Measurements from ENCODE around the gene BORCS6. TPM values are rescaled to one million over a fixed set of nuclear protein-coding genes. Genes with fewer than 3 reads are reported as not detected.
"Not testable (repeated sequence)": the region's sequence is repeated elsewhere in the genome, so short reads cannot be mapped to it uniquely, and the experiment has no call there.

The BORCS6 gene
- total RNA-seq, 3 donors from 2014 or later (not counting 1 experiment from before 2014, with no cell fraction given) = 10.2 to 15.6 (median 11.6) TPM

DNA sequence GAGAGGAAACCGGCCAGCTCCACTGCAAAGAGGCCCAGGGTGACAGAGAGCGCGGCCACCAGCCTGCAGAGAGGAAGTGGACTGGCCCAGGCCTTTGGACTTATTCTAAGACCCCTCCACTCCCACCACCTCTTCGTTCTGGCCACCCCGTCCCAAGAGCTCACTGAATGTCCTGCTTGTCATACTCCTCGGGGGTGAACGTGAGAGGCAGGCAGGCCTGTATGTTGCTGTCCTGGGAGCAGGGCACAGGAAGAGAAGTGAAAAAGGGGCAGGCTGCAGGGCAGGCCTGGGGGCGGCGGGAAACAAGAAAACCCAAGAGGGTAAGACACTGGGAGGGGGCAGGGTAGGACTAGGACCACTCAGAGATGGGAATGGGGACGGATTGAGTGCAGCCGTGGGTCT lies 14.2 kb downstream of the BORCS6 start:
- intact Hi-C loops (cut with micrococcal nuclease) = loop anchor here (1.0 kb wide), 1 partner anchor 12 kb away; no protein-coding TSS in a partner anchor
- peak overlapping the region; percentile 47 for H3K4me3 ChIP-seq (ENCODE audit: low read length)
- Mint-ChIP-seq H3K9me3 (no peaks in the 10 kb centered on the region), H3K36me3 (no peaks in the 10 kb centered on the region), H3K27me3 (ENCODE audit: low read depth in 2 of 2) (no peaks in the 10 kb centered on the region), H3K4me3 (peak overlapping the region; percentile 91), H3K27ac (peak overlapping the region; percentile 86 to 99), H3K4me1 (peaks cover 34 to 43% of the 10 kb centered on the region in 2 donors)
- TF ChIP-seq, protein P1, sequence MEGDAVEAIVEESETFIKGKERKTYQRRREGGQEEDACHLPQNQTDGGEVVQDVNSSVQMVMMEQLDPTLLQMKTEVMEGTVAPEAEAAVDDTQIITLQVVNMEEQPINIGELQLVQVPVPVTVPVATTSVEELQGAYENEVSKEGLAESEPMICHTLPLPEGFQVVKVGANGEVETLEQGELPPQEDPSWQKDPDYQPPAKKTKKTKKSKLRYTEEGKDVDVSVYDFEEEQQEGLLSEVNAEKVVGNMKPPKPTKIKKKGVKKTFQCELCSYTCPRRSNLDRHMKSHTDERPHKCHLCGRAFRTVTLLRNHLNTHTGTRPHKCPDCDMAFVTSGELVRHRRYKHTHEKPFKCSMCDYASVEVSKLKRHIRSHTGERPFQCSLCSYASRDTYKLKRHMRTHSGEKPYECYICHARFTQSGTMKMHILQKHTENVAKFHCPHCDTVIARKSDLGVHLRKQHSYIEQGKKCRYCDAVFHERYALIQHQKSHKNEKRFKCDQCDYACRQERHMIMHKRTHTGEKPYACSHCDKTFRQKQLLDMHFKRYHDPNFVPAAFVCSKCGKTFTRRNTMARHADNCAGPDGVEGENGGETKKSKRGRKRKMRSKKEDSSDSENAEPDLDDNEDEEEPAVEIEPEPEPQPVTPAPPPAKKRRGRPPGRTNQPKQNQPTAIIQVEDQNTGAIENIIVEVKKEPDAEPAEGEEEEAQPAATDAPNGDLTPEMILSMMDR (IDR thresholded peaks at IDR 0.05) = no peak
- H3K36me3 ChIP-seq (ENCODE audit: control insufficient read depth, insufficient read depth, low read length) = no peaks in the 10 kb centered on the region
- DNase-seq = no peak
- ATAC-seq = no peak
- H3K9me3 ChIP-seq (ENCODE audit: control insufficient read depth, insufficient read depth, low read length) = no peaks in the 10 kb centered on the region
- peak overlapping the region; percentile 53 for H3K27ac ChIP-seq (ENCODE audit: low read length)
- peaks cover 47% of the 10 kb centered on the region for H3K4me1 ChIP-seq (ENCODE audit: control insufficient read depth, insufficient read depth, low read length)
- WGBS (ENCODE audit: insufficient coverage) = 7% methylated on average over 11 of the region's 11 CpGs
- H3K27me3 ChIP-seq (ENCODE audit: control insufficient read depth, insufficient read depth, low read length) = no peaks in the 10 kb centered on the region

DNA sequence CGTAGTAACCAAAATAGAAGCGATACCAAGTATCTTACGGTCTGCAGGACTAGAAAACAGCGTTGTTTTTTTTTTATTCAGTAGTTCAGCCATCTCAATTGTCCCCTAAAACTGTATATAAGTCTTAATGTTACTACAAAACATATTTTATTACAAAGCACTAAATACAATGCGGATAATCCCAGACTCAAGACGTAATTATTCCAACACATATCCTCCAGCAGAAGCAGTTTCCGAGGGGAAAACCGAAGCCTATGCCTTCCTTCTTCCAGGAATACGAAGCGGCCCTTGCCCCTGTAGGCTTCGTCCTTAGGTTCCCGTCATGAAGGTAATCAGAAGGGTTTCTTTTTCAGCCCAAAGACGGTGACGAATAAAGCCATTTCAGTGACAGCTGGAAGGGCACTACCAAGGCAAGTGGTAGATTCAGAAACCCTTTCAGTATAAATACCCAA lies 16.1 kb downstream of the BORCS6 start:
- peaks cover 47% of the 10 kb centered on the region for H3K4me1 ChIP-seq (ENCODE audit: control insufficient read depth, insufficient read depth, low read length)
- H3K36me3 Mint-ChIP-seq = no peaks in the 10 kb centered on the region
- H3K9me3 Mint-ChIP-seq = no peaks in the 10 kb centered on the region
- 21% methylated on average over 14 of the region's 14 CpGs for WGBS (ENCODE audit: insufficient coverage)
- peak overlapping the region; percentile 90 for H3K4me3 Mint-ChIP-seq
- ATAC-seq (no peak), DNase-seq (peak in 1 of 2 donors; percentile 32)
- H3K4me3 ChIP-seq (ENCODE audit: low read length) = peak overlapping the region; percentile 49
- peak overlapping the region; percentile 99 for H3K27ac Mint-ChIP-seq
- intact Hi-C loops (cut with micrococcal nuclease) = loop anchor here (2.0 to 5.0 kb wide), 3 partner anchors 13 to 37 kb away; no protein-coding TSS in a partner anchor
- H3K36me3 ChIP-seq (ENCODE audit: control insufficient read depth, insufficient read depth, low read length) = no peaks in the 10 kb centered on the region
- TF ChIP-seq, protein P1 (IDR thresholded peaks at IDR 0.05) = no peak
- H3K27ac ChIP-seq (ENCODE audit: low read length) = peak overlapping the region; percentile 98
- no peaks in the 10 kb centered on the region for H3K9me3 ChIP-seq (ENCODE audit: control insufficient read depth, insufficient read depth, low read length)
- H3K27me3 Mint-ChIP-seq (ENCODE audit: low read depth in 2 of 2) = no peaks in the 10 kb centered on the region
- peaks cover 34 to 43% of the 10 kb centered on the region in 2 donors for H3K4me1 Mint-ChIP-seq
- no peaks in the 10 kb centered on the region for H3K27me3 ChIP-seq (ENCODE audit: control insufficient read depth, insufficient read depth, low read length)

DNA sequence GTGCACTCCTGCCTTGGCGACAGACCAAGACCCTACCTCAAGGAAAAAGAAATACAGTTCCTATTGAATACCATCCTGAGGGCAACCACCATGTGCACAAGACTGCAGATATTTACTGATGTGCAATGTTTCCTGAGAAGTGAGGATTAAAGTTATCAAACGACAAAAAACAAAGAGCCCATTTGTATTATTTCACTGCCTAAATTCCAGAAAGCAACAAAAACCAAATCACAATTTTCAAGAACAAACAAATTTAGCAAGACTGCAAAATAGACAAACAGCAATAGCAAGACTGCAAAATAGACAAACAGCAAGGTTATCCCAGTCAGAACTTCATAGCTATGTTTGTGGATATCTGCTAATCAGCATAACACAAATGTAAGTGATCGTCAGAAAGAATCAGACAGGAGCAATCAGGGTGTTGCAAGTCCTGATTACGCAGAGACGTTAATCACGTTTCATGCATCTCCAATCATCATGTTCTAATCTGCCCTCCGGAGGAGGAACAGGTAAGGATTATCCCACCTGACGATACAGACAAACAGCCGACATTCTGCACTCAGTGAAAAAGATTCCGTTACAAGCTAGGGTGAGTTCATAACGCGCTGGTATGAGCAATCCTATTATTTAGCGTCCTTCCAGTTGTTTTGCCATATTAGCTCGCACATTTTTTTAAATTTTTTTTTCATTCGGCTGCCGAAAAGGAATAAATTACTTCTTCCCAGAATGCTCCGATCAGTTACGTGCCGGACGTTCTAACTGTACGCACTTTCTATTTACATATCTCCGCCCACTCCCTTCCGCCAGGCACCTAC lies 16.7 kb downstream of the BORCS6 start:
- peak overlapping the region; percentile 98 for H3K27ac ChIP-seq (ENCODE audit: low read length)
- intact Hi-C loops (cut with micrococcal nuclease) = loop anchor here (2.0 to 5.0 kb wide), 3 partner anchors 14 to 36 kb away; no protein-coding TSS in a partner anchor
- under 1% methylated on average over 22 of the region's 23 CpGs for WGBS (ENCODE audit: insufficient coverage)
- Mint-ChIP-seq H3K4me3 (peak overlapping the region; percentile 90), H3K27me3 (ENCODE audit: low read depth in 2 of 2) (no peaks in the 10 kb centered on the region), H3K9me3 (no peaks in the 10 kb centered on the region), H3K27ac (peak overlapping the region; percentile 99), H3K36me3 (no peaks in the 10 kb centered on the region), H3K4me1 (peaks cover 34 to 43% of the 10 kb centered on the region in 2 donors)
- no peaks in the 10 kb centered on the region for H3K9me3 ChIP-seq (ENCODE audit: control insufficient read depth, insufficient read depth, low read length)
- peak; percentile 81 to 92 (median 82) for ATAC-seq
- no peaks in the 10 kb centered on the region for H3K27me3 ChIP-seq (ENCODE audit: control insufficient read depth, insufficient read depth, low read length)
- H3K4me1 ChIP-seq (ENCODE audit: control insufficient read depth, insufficient read depth, low read length) = peaks cover 47% of the 10 kb centered on the region
- peak; percentile 57 to 96 for DNase-seq
- TF ChIP-seq, protein P1 (IDR thresholded peaks at IDR 0.05) = no peak
- peak overlapping the region; percentile 49 for H3K4me3 ChIP-seq (ENCODE audit: low read length)
- H3K36me3 ChIP-seq (ENCODE audit: control insufficient read depth, insufficient read depth, low read length) = no peaks in the 10 kb centered on the region

DNA sequence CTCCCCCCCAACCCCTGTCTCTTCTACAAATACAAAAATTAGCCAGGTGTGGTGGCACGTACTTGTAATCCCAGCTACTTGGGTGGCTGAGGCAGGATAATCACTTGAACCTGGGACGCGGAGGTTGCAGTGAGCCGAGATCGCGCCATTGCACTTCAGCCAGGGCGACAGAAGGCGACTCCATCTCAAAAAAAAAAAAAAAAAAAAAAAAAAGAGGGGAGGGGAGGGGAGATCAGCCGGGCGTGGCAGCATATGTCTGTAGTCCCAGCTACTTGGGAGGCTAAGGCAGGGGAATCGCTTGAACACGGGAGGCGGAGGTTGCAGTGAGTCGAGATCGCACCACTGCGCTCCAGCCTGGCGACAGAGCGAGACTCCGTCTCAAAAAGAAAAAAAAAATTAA lies 19.8 kb downstream of the BORCS6 start:
- WGBS (ENCODE audit: insufficient coverage) = 97% methylated on average over 18 of the region's 19 CpGs

More for the DNA sequence above, 19.8 kb downstream of the BORCS6 start:
- H3K27ac ChIP-seq (ENCODE audit: low read length); H3K4me3 Mint-ChIP-seq; H3K27me3 Mint-ChIP-seq (ENCODE audit: low read depth in 2 of 2); H3K36me3 ChIP-seq (ENCODE audit: control insufficient read depth, insufficient read depth, low read length); H3K27me3 ChIP-seq (ENCODE audit: control insufficient read depth, insufficient read depth, low read length); H3K9me3 Mint-ChIP-seq; ATAC-seq; H3K4me3 ChIP-seq (ENCODE audit: low read length); H3K36me3 Mint-ChIP-seq; DNase-seq; H3K27ac Mint-ChIP-seq; H3K9me3 ChIP-seq (ENCODE audit: control insufficient read depth, insufficient read depth, low read length): not testable (repeated sequence)
- peaks cover 31% of the 10 kb centered on the region for H3K4me1 ChIP-seq (ENCODE audit: control insufficient read depth, insufficient read depth, low read length)
- intact Hi-C loops (cut with micrococcal nuclease) = loop anchor here (5.0 kb wide), 1 partner anchor 33 kb away; no protein-coding TSS in a partner anchor
- peaks cover 24 to 28% of the 10 kb centered on the region in 2 donors for H3K4me1 Mint-ChIP-seq

Measured in natural killer cell (primary cell).